HepG2 (cell line): ENCODE measurements around the gene DYRK2. TPM values are rescaled to one million over a fixed set of nuclear protein-coding genes. Genes with fewer than 3 reads are reported as not detected.

Source experiments
- CEBPB ChIP-seq: IDR thresholded peaks from 2 replicates; pipeline ENCODE4 v1.6.1; 2011; ENCODE audit warnings: low read depth, low read length, improper control_type of control experiment, borderline replicate concordance
- CHD4 ChIP-seq: fragments of 200-600 bp; sonication (generic); IDR thresholded peaks from 2 replicates; pipeline ENCODE4 v1.7.0; 2017; ENCODE audit warnings: mild to moderate bottlenecking, low read length, borderline replicate concordance
- FOXC1 ChIP-seq: sonication (generic); formaldehyde crosslinking; IDR thresholded peaks from 2 replicates; pipeline ENCODE4 v1.8.0; 2022; ENCODE audit warnings: mild to moderate bottlenecking, missing genetic modification reagents, borderline replicate concordance
- FOXP4 ChIP-seq: sonication (generic); formaldehyde crosslinking; IDR thresholded peaks from 2 replicates; pipeline ENCODE4 v1.4.0; 2020; ENCODE audit warnings: missing genetic modification reagents
- JDP2 ChIP-seq: sonication (generic); formaldehyde crosslinking; IDR thresholded peaks from 2 replicates; pipeline ENCODE4 v1.8.1; 2022; ENCODE audit warnings: missing genetic modification reagents, borderline replicate concordance
- MLXIP ChIP-seq: sonication (generic); formaldehyde crosslinking; IDR thresholded peaks from 2 replicates; pipeline ENCODE4 v1.9.0; 2021; ENCODE audit warnings: missing genetic modification reagents, borderline replicate concordance
- YEATS2 ChIP-seq: sonication (generic); formaldehyde crosslinking; IDR thresholded peaks from 2 replicates; pipeline ENCODE4 v1.4.0; 2020; ENCODE audit warnings: missing genetic modification reagents, borderline replicate concordance
- ZBTB44 ChIP-seq: sonication (generic); formaldehyde crosslinking; IDR thresholded peaks from 2 replicates; pipeline ENCODE4 v1.4.0; 2020; ENCODE audit warnings: missing genetic modification reagents
- ZNF10 ChIP-seq: sonication (generic); formaldehyde crosslinking; IDR thresholded peaks from 2 replicates; pipeline ENCODE4 v1.4.0; 2020; ENCODE audit warnings: mild to moderate bottlenecking, low read depth, missing genetic modification reagents, borderline replicate concordance
- ZNF318 ChIP-seq: sonication (generic); formaldehyde crosslinking; IDR thresholded peaks from 2 replicates; pipeline ENCODE4 v1.4.0; 2020; ENCODE audit warnings: mild to moderate bottlenecking, missing genetic modification reagents
- ZNF557 ChIP-seq: sonication (generic); formaldehyde crosslinking; IDR thresholded peaks from 2 replicates; pipeline ENCODE4 v1.4.0; 2020; ENCODE audit warnings: missing genetic modification reagents
- polyA plus RNA-seq, 8 experiments: library from polyadenylated mRNA; depleted of rRNA in 3 of 8; stranded (reverse) in 7 of 8; unstranded in 1 of 8; fragments of >200 nt; fragmentation: Illumina TruSeq in 4 of 8; extraction: Trizol in 4 of 8; gene quantifications; 2 replicates each; pipeline versions ENCODE4 v1.2.1 to v1.2.3, GENCODE V29; 2011 to 2016; ENCODE audit warnings: low read depth in 4 of 8, missing spikeins in 1 of 8, mixed read lengths in 1 of 8; ENCODE audit not compliant: insufficient read depth in 1 of 8
- total RNA-seq, 5 experiments: library from RNA; depleted of rRNA; stranded (reverse); fragments of >200 nt; fragmentation: Illumina TruSeq; extraction: Trizol; gene quantifications; 2 replicates each; pipeline ENCODE4 v1.2.3, GENCODE V29; 2016; ENCODE audit warnings: low read depth in 1 of 5

The DYRK2 gene
- total and polyA plus RNA-seq, 2 of the 13 experiments (the other 11 are each of a cell fraction or from before 2014, with no cell fraction given), result 8.2 to 11.5 TPM

- TF ChIP-seq ZNF318 (no peak), ZBTB44 (CRISPR knock-in tag) (no peak), ZNF557 (CRISPR knock-in tag) (no peak), ZNF10 (CRISPR knock-in tag) (no peak), YEATS2 (no peak), FOXC1 (CRISPR knock-in tag) (no peak), FOXP4 (CRISPR knock-in tag) (no peak), CHD4 (no peak), CEBPB (no peak), MLXIP (no peak), JDP2 (no peak)
Observed at GRCh38 chr12:67647799-67648520, 585 bp upstream of the DYRK2 start (continued).
